GM19351 (cell line): ENCODE measurements around the gene SLC25A48.
"Not testable (repeated sequence)": the region's sequence is repeated elsewhere in the genome, so short reads cannot be mapped to it uniquely, and the experiment has no call there.

Source experiments
- ATAC-seq: cut with Tn5 transposase; IDR thresholded peaks from one replicate; pipeline ENCODE4 v1.9.1; 2021; ENCODE audit warnings: mild to moderate bottlenecking, moderate library complexity; ENCODE audit not compliant: unreplicated experiment

The SLC25A48 gene

DNA sequence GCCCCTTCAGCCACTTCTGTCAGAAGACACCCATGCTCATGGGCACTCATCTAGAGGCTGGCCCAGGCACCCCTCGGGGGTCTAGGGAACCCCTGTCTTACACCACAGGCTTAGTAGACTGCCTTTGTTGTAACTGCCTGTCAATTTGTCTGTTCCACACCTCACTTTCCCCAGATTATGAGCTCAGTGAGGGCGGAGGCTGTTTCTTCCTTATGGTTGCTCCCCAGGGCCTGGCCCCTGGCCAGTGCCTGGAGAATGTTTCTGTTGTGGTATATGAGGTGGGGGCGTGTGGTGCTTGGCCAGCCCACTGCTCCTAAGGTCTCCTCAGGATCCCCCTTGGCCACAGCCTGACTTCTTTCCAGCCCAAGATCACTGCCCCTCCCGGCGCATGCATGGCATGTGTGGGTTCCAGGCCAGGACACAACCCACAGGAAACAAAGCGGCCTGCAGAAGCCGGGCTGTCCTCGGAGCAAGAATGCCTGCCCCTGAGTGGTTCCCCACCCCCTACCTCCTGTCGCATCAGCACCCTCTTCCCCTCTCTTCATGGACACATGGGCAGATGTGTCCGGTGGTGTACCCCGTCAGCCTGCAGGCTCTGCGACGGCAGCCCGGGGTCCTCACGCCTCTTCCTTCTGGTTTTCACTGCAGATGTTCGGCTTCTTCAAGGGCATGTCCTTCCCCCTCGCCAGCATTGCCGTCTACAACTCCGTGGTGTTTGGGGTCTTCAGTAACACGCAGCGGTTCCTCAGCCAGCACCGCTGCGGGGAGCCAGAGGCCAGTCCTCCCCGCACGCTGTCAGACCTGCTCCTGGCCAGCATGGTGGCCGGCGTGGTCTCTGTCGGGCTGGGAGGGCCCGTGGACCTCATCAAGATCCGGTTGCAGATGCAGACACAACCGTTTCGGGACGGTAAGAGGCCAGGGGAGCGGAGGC, 17.7 kb downstream of the SLC25A48 start:
- no peak for ATAC-seq

DNA sequence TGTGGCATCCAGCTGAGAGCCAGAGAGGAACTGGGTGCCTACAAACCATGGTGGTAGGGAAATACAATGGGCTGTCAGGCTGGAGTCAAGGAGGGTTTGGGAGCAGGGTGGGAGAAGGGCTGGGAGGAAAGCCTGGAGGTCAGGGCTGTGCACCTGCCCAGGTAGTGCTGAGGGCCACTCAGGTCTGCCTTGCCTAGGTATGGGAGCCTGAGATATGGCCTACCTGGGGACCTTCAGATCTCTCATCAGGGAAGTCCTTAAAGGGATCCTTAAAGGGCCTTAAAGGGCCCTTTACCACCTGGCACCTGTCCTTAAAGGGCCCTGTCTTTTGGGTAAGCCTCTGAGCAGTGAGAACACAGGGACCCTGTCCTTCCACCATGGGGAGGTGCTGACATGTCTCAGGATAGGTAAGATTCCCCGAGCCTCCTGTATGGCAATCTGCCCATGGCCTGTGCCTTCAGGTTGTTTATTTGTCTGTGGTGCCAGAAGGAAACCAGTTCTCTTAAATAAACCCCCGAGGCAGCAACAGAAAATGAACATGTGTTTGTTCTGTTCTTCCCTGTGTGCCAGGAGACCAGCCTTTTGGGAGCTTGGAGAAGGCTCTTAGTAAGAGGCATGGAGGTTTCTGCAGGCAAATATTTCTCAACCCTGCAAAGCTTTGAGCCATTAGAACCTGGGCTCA, 23.3 kb downstream of the SLC25A48 start:
- ATAC-seq = no peak

DNA sequence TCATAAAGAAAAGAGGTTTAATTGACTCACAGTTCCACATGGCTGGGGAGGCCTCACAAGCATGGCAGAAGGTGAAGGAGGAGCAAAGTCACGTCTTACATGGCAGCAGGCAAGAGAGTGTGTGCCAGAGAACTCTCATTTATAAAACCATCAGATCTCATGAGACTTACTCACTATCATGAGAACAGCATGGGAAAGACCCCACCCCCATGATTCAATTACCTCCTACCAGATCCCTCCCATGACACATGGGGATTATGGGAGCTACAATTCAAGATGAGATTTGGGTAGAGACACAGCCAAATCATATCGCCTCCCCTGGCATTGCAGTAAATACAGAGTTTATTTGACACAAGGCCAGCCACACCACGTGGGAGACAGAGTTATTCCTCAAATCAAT, 24.7 kb downstream of the SLC25A48 start:
- not testable (repeated sequence) for ATAC-seq

DNA sequence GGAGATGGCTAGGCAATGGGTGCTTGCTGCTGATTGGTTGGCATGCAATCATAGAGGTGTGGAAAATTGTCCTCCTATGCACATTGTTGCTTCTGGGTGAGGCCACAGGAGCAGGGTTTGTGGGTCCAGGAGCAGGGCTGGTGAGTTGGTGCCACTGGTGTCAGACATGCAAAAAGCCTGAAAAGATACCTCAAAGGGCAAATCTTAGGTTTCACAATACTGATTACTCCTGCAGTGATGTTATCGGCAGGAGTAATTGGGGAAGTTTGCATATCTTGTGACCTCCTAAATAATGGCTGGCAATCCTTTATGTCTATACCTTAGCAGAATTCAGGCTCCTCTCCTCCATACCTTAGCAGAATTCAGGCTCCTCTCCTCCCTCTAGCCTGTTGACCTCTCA, 25.2 kb downstream of the SLC25A48 start:
- no peak for ATAC-seq

DNA sequence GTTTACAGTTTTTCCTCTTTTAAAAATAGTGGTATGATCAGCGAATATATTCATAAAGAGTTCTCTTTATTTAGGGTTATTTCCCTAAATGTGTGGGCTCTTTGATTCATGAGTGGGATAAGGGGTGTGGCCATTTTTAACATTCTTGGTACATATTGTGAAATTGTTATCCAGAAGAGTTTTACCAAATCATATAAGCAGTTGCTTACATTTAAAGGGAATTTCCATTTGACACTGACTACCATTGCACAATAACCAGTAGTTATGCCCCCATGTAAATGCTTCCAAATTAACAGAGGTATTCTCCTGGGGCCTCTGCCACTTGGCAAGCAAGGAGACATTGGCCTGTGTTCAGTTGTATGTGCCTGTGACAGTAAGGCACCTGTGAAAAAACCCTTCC, 27.2 kb downstream of the SLC25A48 start:
- ATAC-seq = no peak

DNA sequence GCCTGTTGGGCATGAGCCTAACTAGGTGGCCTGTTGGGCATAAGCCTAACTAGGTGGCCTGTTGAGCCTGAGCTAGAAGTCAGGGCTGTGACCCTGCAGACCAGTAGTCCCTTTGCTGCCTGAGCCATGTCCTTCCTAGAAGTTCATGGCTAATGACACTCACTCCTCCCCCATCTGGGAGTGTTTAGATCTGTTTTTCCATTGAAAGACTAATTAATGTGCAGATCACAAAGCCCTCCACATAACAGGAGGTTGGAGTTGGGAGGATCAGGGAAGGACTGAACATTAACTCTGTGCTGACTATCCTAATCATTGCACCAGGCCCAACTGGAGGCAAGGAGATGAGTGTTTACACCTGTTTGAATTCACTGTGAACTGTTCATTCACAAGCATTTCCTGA, 27.6 kb downstream of the SLC25A48 start:
- ATAC-seq = no peak

DNA sequence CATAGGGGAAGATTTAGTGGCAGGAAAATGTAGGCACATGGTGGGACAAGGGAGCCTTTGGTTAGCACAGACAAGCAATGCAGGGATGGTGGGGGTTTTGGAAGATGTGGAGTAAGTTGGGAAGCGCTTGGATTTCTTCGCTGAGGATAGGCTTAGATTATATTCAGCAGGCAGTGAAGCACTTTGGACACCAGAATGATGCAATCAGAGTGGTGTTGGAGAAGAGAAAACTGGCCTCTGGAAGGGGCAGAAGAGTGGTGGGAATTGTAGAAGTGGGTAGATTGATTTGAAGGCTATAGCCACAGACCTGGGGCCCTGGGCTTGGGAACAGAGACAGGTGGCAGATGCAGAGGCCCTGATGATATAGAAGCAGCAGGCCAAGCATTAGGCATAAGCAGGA, 28.3 kb downstream of the SLC25A48 start:
- ATAC-seq = no peak

DNA sequence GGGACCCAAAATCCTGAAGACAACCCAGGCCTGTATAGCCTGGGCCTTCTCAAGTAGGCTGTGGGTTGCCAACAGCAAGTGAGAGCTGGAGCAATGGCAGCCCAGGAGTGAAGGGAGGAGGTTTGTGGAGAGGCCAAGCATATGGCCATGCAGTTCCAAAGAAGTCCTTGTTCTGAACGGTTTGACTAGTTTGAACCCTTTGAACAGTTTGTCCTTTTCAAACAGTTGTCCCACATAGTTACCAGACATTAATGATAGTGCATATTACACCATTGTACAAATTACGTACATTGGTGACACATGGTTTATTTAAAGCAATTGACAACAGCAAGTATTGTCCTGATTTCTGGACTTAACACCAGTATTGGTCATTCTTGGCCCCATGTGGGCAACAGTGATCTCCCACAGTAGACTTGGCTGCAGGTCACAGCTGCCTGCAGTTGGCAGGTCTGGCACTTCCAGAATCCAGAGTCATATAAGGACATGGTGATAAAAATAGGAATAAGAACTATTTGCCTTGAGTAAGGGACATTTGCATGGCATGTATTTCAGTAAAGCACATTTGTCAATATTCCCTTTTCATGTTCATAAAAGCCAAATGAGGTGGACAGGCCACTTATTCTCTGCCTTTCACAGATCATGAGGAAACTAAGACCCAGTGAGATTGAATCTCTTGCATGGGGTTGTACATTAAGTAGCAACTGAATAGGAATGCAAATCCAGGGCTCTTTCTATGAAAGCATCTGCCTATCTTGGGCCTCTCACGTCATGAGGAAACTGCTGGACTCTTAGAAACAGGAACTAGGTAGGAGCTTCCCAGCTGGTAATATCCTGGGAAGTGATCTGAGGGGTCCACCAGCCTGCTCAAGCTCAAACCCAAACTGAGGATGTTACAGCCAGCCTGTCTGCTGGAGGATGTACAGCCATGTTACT, 30.3 kb downstream of the SLC25A48 start:
- ATAC-seq = no peak

DNA sequence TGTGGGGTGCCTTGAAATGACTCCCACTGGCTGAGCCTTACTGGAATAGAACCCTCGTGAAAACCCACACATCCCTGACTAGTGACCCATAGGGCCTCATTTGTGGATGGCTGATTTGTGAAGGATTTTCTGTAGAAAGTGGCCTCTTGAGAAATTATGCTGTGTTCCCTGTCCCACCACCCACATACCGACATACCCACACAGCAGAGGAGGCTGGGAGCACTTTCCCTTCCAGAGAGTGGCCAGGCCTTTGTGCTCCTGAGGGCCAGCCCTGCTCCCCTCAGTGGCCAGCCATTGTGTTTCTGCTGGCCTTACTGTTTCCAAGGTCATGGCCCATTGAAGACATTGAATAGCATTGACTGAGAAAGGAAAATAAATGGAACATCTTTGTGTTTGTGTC, 31.6 kb downstream of the SLC25A48 start:
- no peak for ATAC-seq

DNA sequence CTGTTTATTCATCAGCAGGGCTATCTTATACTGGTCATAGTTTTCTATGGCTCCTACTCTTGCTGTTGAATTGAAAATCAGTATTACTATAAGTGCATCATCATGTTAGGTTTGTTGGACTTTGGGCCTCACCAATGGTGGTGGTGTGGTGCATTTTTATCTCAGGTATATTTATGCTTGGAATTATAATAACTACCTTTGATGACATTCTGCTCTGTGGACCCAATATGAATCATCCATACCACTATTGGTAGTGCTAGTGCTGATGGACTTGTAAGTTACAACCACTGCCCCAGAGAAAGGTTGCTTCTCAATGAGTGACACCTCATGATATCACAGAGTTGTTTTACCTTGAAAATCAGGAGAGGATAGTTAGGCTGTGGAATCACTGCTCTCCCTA, 33.1 kb downstream of the SLC25A48 start:
- ATAC-seq = no peak

DNA sequence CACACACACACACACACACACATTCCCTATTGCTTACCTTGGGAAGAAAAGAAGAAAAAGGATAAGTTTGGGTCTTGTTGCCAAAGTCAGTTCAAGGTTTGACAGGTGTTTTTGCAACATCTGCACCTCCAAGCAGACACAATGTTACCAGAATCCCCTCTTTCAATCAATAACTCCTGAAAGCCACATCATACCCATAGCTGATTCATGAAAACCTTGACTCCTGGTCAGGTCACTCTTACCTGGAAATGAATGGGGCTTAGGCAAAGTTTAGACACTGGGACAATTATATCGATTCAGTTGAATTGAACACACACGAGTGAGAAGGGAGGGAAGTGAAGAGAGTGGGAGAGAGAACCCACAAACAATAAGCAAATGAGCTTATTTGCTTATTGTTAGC, 34.2 kb downstream of the SLC25A48 start:
- ATAC-seq = no peak

DNA sequence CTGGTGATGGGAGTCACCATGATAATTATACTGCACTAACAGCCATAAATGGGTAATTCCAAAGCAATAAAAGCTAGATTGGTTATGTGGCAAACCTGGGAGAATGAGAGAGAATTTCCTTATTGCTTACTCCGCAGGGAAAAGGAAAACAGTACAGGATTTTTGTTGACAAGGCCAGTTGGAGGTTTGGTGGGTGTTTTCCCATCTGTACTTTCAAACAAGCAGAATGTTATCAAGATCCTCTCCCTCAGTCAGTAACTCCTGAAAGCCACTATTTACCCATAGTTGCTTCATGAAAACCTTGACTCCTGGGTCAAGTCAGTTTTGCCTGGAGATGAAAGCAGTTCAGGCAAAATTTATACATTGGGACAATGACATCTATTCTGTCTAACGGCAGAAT, 34.8 kb downstream of the SLC25A48 start:
- no peak for ATAC-seq

DNA sequence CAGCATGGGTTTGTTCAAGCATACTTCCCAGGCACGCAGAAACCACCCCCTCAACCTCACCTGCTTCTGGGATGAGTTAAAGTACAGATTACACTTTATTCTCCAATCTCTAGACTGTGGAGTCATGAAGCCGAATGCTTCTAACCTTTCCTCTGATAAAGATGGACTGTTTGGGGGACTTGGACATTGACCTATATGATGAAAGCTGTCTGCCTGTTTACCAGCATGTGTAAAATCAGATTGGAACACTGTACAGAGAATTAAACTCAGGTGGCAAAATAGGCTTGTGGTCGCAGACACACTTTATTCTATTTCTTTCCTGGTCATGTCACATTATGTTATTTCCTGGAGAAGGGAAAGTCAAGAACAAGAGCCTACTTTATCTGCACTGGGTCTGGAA, 35.5 kb downstream of the SLC25A48 start:
- no peak for ATAC-seq

DNA sequence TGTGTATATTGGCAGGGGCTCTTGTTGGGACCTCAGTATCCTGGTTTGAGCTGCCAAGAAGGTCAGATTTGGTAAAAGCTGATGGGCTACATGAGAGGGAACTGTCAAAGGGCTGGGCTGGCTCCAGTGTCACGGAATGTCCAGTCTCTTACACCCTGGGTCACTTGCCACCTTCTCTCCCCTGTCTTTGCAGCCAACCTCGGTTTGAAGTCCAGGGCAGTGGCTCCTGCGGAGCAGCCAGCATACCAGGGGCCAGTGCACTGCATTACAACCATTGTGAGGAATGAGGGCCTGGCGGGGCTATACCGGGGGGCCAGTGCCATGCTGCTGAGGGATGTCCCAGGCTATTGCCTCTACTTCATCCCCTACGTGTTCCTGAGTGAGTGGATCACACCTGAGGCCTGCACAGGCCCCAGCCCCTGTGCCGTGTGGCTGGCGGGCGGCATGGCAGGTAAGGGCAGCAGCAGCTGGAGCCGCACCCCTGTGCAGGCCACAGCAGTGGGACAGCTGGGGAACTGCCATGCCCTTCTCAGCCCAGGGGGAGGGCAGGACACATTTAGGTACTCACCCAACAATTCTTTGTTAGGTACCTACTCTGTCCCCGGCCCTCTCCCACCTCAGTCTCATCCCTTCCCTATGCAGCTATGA, 36.9 kb downstream of the SLC25A48 start:
- no peak for ATAC-seq

DNA sequence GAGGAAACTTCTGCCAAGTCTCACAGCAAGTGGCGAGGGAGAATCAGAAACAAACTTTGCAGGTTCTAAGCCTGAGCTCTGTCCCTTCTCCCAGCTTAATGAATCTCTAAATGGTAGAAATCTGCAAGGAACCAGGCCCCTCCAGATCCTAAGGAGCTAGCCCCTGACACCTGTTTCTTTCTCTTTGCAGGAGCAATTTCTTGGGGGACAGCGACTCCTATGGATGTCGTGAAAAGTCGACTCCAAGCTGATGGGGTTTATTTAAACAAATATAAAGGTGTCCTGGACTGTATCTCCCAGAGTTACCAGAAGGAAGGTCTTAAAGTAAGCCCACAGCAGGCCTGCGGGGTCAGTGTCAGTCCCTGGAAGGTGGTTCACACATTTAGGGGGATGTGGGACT, 39.4 kb downstream of the SLC25A48 start:
- no peak for ATAC-seq

DNA sequence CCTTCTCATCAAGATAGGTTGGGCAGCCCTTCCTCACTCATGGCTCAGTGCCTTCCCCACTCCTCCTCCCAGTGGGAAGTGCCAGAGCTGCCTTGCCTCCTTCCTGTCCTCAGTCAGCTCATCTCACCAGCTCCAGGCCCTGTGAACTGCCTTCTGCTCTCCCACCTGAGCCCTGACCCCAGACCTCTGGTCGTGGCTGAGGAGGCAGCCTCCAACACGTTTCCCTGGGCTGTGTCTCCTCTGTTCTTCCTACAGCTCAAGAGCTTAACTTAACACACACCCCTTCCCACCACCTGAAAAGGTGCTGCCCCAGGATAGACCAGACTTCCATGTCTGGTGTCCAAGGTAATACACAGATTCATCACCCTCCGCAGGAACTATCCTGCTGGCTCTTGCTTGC, 40.0 kb downstream of the SLC25A48 start:
- ATAC-seq = no peak

DNA sequence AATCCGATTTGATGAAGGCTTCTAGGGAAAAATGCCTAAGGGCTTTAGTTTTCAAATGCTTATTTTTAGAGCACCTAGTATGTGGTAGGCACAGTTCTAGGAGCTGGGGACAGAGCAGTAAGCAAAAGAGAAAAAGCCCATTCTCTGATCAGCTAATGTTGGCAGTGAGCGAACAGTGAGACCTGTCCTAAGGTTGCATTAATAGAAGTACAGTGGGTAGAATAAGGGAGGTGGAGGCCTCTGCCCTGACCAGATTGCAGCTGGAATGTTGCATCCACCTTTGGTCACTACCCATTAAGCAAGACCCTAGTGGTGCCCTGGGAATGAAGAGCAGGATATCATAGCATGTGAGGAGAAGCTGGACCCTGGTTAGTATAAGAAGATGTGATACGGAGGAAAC, 41.1 kb downstream of the SLC25A48 start:
- no peak for ATAC-seq

DNA sequence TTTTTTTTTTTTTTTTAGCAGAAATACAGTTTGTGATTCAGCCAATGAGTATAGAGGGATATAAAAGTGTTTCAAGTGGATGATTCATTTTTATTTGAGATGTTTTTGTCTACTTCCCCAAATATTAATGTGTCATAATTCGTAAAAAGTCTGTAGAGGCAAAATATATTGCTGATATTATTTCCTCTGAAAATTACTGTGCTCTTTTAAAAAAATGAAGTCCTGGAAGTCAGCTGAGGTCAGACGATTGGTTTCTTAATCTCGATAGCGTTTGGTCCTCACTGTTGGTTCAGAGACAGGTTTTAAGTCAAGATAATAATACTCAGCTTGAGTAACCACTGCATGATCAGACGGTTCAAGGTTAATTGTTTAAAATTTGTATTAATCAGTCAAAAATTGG, 41.7 kb downstream of the SLC25A48 start:
- no peak for ATAC-seq

DNA sequence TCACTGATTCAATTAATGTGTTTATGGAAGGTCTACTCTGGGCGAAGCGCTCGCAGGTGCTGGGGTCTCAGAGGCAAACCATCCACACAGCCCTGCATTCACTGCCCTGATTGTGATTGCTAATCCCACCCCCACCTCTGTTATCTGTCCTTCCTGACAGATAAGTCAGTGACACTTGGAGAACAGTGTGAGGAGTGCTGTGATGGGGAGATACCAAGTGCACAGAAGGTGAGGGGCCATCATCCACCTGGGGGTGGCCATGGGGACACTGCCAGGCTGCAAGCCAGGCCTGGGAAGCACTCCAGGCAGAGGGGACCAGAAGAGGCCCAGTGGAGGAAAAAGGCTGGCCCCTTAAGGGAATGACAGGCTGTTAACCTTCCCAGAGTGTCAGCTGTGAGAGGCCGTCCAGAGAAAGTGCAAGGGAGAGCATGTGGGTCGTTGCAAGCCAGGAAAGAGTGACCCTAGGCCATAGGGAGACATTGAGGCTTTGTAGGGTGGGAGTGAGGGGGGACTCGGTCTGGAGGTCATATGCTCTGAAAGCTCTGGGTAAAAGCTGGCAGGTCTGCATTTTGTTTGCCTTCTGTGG, 43.2 kb downstream of the SLC25A48 start:
- ATAC-seq = no peak

DNA sequence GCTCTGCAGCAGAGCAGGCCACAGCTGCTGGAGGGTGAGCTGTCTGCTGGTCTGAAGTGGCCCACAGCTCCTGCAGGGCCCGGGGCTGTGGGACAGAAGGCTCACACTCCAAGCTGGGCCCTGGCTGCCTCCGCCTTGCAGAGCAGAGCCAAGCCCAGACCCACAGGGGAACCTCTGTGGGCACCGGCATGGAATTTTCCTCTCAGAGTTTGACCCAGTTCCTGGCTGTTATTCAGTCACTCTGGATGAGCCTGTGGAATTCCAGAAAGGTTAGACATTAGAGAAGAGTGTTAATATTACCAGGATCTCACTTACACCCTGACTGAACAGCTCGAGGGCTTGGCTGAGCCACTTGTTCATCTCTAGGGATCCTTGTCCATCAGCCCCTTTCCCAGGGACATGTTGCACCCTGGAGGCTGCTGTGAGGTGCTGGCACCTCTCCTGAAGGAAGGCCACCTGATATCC, 43.7 kb downstream of the SLC25A48 start:
- ATAC-seq = no peak
